Prostate gland (tissue), 2 donors: ENCODE measurements around the gene SSC4D.
"Not testable (repeated sequence)": the region's sequence is repeated elsewhere in the genome, so short reads cannot be mapped to it uniquely, and the experiment has no call there.

ENCODE experiments used
- CTCF ChIP-seq, 4 experiments: fragments of 200-600 bp in 2 of 4; fragments of 450-650 bp in 2 of 4; sonication (generic) in 2 of 4; IDR thresholded peaks; 1 replicate in 3 of 4; 2 replicates in 1 of 4; pipeline ENCODE4 v1.5.1; 2016 to 2019; ENCODE audit warnings: antibody characterized with exemption in 4 of 4, mild to moderate bottlenecking in 2 of 4, moderate library complexity in 2 of 4
- POLR2A ChIP-seq: fragments of 450-650 bp; IDR thresholded peaks from one replicate; pipeline ENCODE4 v1.6.1; 2016; ENCODE audit warnings: antibody characterized with exemption, mild to moderate bottlenecking
- POLR2AphosphoS5 ChIP-seq: sonication (generic); formaldehyde crosslinking; IDR thresholded peaks from one replicate; pipeline ENCODE4 v1.6.1; 2017; ENCODE audit warnings: antibody characterized with exemption

- not testable (repeated sequence) for TF ChIP-seq CTCF (IDR thresholded peaks at IDR 0.05); POLR2A; POLR2AphosphoS5
Observed at GRCh38 chr7:76425558-76425957, 16.1 kb upstream of the SSC4D start.
